NCI-H187 treated with DMSO at 0.1 percent for 48 hours (cell line): Measurements from ENCODE around the gene ZNF230.

Experiments used
- DNase-seq: peaks from one replicate; lab custom pipeline; 2025; lab: John Stamatoyannopoulos, UW

ZNF230 gene

DNA sequence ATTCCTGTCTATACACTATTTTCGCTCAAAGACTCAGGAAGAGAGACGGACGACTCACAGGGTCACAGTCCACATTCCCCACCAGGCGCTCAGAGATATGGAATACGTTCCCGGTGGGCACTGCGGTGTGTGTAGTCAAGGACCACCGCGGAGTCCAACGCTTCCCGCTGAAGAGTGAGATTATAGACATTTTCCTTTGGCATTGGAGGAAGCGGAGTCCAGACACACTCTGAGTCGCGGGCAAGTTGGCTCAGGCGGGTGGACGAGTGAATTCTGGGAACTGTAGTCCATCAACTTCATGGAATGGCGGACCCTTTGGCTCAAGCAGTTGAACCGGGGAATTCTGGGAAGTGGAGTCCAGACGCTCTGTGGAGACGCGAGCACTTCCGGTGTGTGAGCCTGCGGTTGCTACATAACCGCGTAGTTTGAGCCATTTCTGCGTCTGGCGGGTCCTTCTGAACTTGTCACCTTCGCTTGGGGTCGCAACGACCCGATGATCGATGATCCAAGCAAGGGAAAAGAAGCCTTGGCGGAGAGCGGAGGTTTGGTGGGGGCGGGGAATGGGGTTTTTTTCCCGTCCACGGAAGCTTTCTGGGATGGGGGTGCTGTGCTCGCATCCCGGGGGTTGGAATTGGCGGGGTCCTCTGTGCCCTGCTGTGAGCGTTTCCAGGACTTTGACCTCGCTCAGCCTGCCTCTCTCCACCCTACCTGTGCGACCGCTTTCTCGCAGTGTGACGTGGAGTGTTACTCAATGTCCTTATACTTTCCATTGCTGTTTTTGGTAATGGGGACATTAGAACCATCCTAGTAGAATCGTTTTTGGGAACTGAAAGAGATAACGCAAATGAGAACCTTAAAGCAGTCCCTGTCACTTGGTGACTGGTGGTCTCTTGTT lies at the start of gene ZNF230:
ZNF230 (plus strand) TSS at position 392 of the 895 bp plus-strand sequence. CDS start 4,122 bp downstream, outside the sequence.
- peak; percentile 92 for DNase-seq

DNA sequence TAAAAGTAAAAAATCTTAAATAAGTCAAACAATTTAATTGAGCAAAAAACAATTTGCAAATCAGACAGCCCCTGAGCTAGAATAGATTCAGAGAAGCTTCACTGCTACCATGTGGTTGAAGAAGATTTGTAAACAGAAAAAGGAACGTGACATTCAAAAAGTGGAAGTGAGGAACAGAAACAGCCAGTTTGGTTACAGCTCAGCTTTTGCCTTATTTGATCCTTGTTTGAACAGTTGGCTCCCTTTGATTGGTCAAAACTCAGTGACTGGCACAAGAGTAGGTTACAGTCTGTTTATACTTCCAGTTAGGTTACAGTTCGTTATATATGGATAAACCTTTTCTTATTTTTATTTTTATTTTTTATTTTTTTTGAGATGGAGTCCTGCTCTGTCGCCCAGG lies 45.9 kb upstream of the ZNF230 start:
- no peak for DNase-seq

DNA sequence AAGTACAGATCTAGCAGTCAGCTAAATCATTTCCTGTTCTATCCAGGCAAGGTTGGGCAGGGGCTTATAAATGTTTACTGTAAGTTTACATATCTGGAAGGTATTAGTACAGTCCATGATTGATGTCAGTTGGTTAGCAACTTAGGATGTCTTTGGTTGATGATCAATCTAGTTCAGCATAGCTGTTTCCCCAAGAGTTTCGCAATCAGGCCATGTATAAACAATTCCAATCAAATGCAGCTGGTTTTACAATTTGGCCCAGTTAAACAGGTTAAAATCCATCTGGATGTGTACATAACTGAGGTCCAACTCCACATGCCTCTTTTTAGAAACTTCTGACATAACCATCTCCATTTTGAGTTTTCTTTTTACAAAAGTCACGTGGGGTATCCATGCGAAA lies 44.9 kb upstream of the ZNF230 start:
- no peak for DNase-seq

DNA sequence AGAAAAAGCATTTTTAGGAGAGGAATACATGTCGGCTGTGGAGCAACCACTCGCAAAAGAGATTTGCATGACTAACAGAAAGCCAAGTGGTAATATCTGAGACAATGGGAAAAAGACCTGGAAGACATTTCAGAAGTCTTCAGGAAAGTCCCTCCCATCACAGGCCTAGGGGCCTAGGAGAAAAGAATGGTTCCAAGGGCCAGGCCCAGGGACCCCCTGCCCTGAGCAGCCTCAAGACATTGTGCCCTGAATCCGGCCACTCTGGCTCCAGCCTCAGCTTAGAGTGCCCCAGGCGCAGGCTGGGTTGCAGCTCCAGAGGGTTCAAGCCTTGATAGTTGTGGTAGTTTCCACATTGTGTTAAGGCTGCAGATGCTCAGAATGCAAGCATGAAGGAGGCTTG lies 42.3 kb upstream of the ZNF230 start:
- DNase-seq: no peak

DNA sequence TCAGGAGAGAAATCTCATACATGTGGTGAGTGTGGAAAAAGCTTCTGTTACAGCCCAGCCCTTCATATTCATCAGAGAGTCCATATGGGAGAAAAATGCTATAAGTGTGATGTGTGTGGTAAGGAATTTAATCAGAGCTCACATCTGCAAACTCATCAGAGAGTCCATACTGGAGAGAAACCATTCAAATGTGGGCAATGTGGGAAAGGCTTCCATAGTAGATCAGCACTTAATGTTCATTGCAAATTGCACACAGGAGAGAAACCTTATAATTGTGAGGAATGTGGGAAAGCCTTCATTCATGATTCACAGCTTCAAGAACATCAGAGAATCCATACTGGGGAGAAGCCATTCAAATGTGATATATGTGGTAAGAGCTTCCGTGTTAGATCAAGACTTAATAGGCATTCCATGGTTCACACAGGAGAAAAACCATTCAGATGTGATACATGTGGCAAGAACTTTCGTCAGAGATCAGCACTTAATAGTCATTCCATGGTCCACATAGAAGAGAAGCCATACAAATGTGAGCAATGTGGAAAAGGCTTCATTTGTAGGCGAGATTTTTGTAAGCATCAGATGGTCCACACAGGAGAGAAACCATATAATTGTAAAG lies 36.6 kb upstream of the ZNF230 start:
- DNase-seq: no peak

DNA sequence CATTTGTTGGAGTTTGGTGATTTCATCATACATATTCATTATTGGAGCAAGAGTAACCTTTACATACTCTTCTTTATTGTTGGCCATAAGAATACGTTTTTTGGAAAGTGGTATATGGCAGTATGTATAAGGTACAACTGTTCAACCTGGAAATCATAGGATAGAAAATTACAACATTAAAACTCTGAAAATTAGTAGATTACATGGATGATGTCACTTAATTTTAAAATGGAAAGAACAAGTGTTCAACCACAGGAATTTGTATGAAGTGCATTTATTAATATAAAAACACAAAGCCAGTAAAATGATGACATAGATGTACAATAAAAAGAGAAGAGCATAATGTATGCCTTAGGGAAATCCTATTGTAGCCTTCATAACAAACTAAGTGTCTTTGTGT lies 26.0 kb upstream of the ZNF230 start:
- DNase-seq: no peak

DNA sequence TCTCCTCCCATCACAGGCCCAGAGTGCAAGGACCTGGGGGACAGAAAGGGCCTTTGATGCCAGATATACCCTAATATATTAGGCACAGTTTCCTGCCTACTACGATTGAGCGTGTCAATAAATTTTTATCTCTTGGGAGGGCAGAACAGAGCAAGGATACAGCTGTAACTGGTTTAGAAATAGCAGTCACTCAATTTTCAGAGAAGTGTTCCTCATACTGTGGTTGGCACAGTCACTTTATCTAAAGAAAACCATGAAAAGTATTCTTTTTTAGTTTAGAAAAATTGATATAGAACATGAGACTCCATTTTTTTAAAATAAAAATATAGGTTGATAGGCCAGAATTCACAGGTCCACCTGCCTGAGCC lies 19.2 kb upstream of the ZNF230 start:
- DNase-seq: no peak

DNA sequence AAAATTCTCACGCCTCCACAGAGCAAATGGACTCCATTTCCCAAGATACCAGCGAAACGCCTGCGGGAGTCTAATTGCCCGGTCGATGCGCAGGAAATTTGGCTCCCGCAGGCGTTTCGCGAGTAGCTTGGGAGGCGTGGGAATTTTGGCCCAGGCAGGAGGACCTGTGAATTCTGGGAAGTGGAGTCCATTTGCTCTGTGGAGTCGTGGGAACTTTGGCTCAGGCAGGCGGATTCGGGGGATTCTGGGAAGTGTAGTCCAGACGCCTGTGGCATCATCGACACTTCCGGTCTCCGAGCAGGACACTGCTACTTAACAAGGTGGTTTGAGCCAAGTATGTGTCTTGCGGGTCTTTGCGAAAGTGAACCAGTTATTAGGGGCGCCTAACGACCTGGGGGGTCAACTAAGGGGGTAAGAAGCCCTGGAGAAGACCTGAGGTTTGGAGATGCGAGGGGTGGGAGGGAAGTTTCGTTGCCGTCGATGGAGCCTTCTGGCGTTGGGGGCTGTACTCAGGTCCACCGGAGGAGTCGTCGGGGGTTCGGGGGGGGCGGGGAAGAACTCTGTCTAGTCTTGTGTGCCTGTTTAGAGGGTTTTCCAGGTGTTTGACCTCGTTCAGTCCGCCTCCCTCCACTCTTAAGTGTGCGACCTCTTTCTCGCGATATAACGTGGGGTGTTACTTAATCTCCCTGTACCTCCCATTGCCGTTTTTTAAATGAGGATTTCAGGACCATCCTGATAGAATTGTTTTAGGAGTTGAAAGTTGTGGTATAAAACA lies 18.7 kb upstream of the ZNF230 start, which contains the start of gene ZNF155:
ZNF155 (plus strand) TSS at position 277 of the 775 bp plus-strand sequence. CDS start 4,356 bp downstream, outside the sequence.
- peak; percentile 95 for DNase-seq

DNA sequence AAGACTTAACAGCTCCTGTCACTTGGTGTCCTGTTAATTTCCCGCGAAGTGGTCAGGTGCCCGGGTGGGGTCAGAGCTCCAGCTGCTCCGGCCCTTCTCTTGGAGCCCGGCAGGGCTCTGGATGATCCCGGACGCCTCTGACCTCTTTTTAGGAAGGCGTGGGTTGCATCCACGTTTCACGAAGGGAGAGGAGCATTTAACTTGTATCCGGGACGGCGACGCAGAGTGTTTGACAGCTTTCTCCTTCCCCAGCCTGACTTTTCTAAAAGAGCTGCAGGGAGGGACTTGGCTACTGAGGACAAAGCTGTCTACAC lies 18.1 kb upstream of the ZNF230 start:
- no peak for DNase-seq

DNA sequence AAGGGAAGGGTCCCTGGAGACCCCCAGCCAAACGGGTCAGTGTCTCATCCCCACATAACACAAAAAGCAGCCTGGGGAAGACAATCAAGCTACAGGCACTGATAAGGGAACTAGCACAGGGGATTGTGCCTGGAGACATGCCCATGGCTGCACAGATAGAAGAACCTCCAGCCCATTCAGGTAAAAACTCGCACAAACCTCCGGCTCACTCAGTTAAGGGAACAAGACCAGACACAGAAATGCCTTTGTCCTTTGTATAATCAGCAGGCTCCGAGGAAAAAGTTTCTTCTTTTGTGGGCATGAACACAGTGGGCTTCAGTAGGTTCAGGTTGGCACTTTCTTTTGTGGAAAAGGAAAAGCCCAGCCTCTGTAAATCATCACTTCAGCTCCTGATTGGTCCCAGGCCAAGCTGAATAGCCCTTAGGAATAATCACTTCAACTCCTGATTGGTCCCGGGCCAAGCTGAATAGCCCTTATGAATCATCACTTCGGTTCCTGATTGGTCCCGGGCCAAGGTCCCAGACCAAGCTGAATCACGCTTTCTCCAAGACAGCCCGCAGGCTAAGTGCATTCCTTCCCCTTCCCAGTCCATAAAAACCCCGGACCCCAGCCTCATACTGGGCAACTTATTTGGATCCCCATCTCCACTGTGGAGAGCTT lies 5.0 kb upstream of the ZNF230 start:
- DNase-seq: no peak

DNA sequence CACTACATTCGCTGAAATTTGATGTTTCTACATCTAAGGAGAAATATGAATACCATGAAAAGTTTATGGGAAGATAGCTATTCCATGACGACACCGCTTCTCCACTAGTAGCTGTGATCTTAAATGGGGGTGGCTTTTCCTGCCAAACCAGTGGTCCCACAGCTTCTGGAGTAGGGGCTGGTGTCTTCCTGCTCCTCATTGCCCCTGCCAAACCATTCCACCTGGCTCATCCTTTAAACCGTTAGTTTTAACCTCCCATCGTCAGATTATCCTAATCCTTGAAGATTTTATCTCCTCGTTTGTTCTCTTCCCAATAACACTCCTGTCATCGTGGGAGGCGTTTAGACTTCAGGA lies 568 bp upstream of the ZNF230 start:
- no peak for DNase-seq

DNA sequence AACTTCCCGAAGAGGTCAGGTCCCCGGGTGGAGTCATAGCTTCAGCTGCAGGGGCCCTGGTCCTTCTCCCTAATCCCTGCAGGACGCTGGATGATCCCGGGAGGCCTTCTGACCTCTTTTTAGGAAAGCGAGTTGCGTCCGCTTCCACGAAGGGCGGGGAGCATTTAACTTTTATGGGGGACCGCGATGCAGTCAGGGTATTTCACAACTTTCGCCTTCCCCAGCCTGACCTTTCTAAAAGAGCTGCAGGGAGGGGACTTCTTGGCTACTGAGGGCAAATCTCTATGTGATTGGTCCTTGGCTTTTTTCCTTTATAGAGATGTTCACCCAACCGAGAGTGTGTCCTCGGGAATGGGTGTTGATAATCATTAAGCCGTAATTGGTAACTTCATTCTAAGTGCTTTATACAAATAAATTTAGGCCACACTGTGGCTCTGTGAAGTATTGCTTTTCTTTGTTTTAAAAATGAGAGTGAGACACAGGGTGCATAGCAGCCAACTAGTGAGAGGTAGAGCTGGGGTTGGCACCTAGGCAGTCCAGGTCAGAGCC lies 778 bp downstream of the ZNF230 start:
- no peak for DNase-seq

DNA sequence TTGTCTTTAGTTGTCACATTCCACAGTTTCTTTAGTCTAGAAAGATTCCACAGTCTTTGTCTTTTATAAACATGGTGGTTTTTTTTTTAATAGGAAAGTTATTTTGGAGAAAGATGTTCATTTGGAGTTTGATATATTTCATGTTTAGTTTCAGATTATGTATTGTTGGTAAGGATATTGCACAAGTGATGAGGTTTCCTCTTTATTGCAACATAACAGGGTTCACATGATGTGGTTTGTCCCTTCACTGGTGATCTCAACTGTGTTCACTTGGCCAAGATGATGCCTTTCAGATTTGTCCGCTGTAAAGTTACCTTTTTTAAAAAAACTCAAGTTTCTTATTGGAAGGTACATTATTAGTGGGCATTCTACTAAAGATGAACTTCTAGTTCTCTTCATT lies 3.2 kb downstream of the ZNF230 start:
- DNase-seq: no peak

DNA sequence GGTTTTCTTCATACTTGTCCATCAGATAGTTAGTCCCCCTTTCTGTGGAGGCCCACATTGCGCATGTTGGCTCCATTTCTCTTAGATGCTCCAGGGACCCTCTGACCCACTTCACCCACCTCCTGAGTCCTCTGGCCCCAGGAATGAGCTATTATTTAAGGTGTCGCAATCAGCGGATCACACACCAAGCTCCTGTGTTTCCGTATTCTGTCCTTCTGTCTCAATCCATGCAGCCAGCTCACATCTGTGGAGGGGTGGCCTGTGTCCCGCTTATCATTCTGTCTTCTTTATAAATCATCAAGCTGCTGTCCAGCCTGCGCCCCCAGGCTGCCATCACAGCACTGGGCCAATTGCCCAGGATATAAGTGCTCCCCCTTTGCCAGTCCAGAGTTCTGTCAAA lies 4.7 kb downstream of the ZNF230 start:
- DNase-seq: no peak

DNA sequence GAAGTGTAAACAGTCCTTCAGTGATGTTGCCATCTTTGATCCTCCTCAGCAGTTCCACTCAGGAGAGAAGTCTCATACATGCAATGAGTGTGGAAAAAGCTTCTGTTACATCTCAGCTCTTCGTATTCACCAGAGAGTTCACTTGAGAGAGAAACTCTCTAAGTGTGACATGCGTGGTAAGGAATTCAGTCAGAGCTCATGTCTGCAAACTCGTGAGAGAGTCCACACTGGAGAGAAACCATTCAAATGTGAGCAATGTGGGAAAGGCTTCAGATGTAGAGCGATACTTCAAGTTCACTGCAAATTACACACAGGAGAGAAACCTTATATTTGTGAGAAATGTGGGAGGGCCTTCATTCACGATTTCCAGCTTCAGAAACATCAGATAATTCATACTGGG lies 7.7 kb downstream of the ZNF230 start:
- no peak for DNase-seq

DNA sequence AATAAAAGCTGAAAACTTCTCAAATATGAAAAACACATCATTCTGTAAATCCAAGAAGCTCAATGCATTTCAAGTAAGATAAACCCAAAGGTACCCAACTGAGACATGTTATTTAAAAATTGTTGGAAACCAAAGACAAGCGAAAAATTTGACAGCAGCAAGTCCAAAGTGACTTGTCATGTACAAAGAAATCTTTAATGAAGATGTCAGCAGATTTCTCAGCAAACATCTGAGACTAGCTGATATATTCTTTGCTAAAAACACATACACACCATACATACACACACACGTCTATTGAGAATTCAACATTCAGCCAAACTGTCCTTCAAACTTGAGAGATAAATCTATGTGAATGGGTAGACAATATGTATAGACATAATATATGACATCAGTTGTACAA lies 16.7 kb downstream of the ZNF230 start:
- DNase-seq: no peak

DNA sequence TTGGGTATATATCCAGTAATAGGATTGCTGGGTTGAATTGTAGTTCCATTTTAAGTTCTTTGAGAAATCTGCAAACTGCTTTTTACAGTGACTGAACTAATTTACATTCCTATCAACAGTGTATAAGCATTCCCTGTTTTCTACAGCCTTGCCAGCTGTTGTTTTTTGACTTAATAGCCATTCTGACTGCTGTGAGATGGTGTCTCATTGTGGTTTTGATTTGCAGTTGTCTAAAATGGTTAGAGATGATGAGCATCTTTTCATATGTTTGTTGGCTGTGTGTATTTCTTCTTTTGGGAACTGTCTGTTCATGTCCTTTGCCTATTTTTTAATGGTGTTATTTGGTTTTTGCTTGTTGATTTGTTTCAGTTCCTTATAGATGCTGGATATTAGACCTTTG lies 18.5 kb downstream of the ZNF230 start:
- no peak for DNase-seq

DNA sequence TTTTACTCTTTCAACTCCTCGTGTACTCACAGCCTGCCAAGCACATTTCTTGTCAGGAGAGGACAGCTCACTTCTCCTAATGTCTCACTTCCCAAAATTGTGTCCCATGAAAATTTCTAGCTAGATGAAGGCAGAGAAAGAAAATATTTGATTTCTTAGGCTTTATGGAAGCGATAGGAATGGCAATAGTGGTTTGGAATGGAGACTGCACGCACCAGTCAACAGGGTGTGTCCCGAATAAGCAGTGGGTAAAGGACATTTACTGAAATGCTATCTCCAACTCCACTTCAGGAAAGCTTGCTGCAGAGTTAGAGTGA lies 22.1 kb downstream of the ZNF230 start:
- DNase-seq: no peak

DNA sequence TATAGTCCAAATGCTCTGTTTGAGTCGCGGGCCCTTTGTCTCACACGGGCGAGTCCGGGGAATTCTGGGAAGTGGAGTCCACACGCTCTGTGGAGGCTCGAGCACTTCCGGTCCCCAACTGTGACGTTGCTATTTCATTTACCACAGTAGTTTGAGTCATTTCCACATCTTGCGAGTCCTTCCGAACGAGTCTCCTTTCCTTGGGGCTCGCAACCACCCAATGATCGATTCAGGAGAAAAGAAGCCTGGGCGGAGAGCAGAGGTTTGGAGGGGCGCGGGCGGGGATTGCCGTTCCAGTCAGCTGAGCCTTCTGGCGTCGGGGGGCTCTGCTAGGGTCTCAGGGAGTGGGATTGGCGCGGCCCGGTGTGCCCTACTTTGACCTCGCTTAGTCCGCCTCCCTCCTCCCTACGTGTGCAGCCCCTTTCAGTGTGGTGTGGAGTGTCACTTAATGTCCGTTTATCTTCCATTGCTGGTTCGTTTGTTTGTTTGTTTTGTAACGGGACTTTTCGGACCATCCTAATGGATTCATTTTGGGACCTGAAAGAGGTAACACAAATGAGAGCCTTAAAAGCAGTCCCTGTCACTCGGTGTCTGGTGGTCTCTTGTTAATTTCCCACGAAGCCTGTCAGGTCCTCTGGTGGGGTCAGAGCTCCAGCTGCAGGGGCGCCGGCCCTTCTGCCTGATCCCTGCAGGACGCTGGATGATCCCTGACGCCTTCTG lies 22.6 kb downstream of the ZNF230 start, which contains the start of gene ZNF222:
ZNF222 (plus strand) TSS at position 163 of the 720 bp plus-strand sequence; CDS start at position 221, 58 bp downstream.
- peak; percentile 60 for DNase-seq

DNA sequence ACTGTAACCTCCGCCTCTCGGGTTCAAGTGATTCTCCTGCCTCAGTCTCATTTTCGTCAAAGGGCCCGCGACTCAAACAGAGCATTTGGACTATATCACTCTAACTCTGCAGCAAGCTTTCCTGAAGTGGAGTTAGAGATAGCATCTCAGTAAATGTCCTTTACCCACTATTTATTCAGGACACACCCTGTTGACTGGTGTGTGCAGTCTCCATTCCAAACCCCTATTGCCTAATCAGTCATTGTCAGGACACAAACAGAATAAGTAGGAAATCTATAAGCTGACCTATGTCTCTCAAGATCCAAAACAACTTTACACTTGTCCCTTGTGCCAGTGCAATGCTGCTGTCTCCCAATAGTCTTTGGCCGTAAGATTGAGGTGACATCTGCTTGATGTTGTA lies 23.9 kb downstream of the ZNF230 start:
- DNase-seq: no peak

DNA sequence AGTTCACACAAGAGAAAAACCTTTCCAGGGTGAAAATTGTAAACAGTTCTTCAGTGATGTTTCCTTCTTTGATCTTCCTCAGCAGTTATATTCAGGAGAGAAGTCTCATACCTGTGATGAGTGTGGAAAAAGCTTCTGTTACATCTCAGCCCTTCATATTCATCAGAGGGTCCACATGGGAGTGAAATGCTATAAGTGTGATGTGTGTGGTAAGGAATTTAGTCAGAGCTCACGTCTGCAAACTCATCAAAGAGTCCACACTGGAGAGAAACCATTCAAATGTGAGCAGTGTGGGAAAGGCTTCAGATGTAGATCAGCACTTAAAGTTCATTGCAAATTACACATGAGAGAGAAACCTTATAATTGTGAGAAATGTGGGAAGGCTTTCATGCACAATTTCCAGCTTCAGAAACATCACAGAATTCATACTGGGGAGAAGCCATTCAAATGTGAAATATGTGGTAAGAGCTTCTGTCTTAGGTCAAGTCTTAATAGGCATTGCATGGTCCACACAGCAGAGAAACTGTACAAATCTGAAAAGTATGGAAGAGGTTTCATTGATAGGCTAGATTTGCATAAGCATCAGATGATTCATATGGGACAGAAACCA lies 29.3 kb downstream of the ZNF230 start:
- no peak for DNase-seq
